ENCODE measurements around the gene LAMA5.

Gene LAMA5

DNA sequence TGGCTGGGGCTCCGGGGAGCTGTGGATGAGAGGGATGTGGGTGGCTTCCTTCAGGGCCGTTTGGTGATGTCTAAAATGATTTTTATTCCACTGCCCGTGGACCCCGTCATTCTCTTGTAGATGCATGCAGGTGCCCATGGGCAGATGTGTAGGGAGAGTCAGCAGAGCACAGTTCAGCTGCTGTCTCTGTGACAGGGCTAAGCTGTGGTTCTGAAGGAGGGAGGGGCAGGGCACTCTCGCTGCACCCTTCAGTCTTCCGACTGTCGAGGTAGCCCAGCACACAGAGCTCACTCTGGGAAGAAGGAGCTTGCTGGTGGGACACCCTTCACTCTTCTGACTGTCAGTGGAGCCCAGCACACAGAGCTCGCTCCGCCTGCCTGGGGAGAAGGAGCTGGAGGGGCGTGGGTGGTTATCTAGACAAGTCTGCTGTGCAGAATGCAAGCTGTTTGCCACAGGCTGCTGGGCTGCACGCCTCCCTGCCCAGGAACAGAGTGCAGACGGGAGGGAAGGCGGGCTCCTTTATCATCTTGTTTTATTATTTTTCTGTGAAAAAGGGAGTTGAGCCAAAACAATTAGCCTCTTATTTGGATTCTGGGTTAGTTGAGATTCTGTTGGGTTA, 92.7 kb downstream of the LAMA5 start:
- in situ Hi-C loops (cut with MboI; ENCODE audit: low sequenced_read_pairs): no loop called here

DNA sequence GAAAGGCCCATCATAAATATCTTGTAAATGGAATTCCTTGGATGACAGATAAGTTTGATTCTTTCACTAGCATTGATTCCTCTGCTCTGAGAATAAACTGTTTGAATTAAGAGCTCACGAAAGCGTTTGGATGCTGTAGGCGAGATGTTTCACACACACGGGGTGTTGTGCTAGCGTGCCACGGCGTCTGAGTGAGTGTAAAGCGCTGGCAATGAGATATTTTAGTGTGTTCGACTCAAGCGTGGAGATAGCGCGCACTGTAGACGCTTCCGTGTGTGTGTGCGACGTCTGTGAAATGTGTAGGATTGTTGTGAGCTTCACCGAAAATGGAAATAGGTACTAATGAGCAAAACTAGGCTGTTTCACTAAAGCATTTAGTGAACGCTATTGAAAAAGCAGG, 93.7 kb downstream of the LAMA5 start:
- in situ Hi-C loops (cut with MboI; ENCODE audit: low sequenced_read_pairs): no loop called here

DNA sequence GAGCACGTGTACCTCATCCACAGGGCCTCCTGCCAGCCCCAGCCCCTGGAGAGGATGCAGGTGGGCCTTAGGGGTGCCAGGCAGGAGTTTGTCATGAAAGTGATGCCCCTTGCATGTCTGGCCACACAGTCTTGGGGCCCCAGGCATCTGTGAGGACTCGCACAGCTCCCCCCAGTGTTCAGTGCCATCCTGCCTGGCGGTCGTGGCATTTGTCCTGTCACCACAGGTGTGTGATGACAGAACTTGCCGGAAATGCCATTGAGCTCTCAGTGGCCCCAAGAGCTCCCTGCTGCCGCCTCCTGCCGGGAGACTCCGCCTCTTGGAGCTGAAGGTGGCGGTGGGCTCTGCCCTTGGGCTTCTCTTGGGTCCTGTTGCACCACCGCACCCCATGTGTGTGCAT, 94.9 kb downstream of the LAMA5 start:
- in situ Hi-C loops (cut with MboI; ENCODE audit: low sequenced_read_pairs): no loop called here

DNA sequence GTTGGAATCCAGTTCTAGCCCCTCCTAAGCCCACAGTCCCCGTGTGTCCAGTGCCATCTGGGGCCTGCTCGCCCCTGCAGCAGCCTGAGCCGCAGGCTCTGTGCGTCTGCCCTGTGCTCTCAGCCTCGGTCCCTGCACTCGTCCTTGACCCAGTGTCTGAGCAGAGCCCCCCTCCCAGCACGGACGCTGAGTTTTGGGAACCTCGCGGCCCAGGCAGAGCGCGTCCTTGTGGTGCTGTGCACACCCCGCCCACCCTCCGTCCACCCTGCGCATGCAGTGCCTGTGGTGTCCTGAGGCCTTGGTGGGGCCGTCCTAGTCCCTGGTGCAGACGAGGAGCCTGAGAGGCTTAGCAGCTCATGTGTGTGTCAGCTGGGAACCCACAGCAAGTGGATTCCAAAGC, 97.2 kb downstream of the LAMA5 start:
- in situ Hi-C loops (cut with MboI; ENCODE audit: low sequenced_read_pairs): no loop called here

DNA sequence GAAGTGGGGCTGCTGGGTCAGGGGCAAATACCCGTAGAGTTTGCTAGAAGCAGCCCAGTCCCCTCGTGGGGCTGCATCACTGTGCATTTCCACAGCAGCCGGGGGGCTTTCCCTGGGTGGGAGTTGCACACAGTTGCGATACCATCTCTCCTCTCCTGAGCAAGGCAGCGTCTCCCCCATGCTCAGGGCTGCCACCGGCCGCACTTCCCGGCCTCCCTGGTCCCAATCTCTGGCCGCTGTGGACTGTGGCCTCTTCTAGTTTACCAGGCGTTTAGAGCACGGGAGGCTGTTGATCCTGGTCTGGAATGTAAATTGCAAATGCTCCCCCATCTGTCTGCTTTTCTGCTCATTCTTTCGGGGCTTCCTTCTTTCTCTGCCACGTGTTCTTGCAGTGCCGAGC, 97.7 kb downstream of the LAMA5 start:
- in situ Hi-C loops (cut with MboI; ENCODE audit: low sequenced_read_pairs): no loop called here

DNA sequence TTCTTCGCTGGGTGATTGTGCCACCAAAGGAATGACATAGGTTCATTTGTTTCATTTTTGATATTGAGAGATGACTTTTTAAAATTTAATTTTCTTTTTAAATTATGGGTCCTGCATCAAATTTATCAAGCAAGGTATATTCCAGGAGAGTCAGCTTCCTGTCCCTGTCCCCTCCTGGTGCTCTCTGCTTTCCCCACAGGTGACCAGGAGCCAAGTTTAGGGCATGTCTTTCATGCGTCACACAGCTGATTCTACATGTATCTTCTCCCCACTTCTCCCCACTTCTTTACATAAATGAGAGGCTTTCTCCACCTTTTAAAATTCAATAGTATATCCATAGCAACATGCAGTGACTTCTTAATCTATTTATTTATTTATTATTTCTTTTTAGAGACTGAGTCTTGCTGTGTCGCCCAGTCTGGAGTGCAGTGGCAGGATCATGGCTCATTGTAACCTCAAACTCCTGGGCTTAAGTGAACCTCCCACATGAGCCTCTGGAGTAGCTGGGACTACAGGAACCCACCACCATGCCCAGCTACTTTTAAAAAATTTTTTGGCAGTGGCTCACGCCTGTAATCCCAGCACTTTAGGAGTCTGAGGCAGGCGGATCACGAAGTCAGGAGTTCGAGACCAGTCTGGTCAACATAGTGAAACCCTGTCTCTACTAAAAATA, 98.7 kb downstream of the LAMA5 start:
- in situ Hi-C loops (cut with MboI; ENCODE audit: low sequenced_read_pairs): no loop called here

DNA sequence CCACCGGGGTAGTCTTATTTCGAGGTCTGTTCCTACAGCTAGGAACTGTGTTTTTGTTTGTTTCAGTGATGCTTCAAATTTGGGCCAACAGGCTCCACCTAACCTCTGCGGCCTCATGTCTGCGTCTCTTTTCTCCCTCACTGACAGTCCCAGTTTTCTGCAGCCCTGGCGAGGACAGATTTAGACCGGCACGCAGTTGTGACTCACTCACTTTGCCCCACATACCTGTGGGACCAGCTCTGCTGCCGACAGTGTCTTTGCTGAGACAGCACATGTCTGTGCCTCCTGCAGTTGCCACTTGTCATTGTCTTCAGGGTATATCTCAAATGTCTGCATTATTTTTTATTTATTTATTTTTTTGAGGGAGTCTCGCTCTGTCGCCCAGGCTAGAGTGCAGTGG, 99.6 kb downstream of the LAMA5 start:
- in situ Hi-C loops (cut with MboI; ENCODE audit: low sequenced_read_pairs): no loop called here

DNA sequence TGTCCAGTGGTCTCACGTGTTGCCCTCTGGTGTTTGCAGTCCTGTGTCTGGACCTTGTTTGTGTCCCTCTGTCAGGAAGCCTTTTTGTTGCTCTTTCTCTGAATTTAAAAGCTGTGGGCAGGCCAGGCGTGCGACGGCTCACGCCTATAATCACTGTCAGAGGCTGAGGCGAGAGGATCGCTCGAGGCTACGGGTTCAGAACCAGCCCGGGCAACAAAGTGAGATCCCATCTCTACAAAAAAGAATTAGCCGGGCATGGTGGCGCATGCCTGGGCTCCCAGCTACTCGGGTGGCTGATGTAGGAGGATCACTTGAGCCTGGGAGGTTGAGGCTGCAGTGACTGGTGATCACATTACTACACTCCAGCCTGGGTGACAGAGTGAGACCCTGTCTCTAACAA, 100.3 kb downstream of the LAMA5 start:
- in situ Hi-C loops (cut with MboI; ENCODE audit: low sequenced_read_pairs): no loop called here

DNA sequence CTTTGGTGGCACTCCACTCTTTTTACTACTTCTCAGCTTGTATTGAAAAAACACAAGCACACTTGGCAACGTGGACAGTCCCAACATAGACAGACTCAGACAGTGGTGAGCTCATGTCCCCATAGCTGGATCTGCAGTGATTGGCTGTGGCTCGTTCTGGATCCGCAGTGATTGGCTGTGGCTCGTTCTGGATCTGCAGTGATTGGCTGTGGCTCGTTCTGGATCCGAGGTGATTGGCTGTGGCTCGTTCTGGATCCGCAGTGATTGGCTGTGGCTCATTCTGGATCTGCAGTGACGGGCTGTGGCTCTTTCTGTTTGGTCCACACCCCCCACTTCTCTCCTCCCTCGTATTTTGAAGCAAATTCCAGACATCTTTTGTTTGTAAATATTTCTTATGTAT, 100.8 kb downstream of the LAMA5 start:
- in situ Hi-C loops (cut with MboI; ENCODE audit: low sequenced_read_pairs): no loop called here

DNA sequence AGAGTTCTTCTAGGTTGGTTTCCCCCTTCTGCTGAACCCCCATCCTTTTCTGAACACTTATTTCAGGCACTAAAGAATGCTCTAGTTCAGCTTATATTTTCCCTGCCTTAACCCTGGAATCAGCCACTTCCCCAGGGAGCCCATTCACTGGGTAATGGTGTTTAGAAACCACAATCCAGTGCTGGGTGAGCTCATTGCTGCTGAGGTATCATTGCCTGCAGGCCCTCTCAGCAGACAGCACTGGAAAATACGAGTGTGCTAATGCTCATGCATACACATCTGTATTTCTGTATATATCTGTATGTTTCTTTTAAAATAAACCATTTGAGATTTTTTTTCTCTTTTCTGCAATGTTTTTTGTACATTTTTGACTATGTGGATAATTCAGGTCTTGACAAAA, 101.7 kb downstream of the LAMA5 start:
- in situ Hi-C loops (cut with MboI; ENCODE audit: low sequenced_read_pairs): no loop called here

DNA sequence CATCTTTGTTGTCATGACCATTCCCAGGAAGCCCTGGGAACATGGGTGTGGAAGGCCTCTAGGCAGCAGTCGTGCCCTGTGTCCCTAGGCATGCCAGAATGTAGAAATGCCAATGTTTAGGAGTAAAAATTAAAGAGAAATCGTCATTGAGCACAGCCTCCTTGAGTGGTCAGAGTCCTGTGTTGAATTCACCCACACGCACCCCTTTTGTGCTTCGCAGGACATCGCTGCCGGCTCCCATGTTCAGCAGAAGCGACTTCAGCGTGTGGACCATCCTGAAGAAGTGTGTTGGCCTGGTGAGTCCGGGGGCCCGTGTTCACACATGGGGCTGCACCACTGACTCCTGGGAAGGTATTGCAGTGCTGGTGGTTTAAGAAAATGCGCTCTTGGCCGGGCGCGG, 103.7 kb downstream of the LAMA5 start:
- in situ Hi-C loops (cut with MboI; ENCODE audit: low sequenced_read_pairs): no loop called here

DNA sequence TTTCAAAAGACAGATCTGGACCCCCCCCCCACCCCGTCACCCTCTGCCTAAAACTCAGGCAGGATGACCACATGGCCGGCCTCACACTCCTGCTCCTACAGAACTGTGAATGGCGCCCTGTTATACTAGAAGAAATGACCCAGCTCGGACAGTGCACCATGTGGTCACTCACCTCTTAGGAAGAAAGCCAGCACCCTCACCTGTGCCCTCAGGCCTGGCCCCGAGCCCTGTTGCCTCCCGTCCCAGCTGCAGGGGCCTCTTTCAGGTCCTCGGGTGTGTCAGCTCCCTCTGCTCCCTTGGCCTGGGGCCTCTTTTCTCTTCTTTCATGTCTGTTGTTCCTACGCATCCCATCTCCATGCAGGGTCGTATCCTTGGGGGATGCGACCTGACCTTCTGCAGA, 105.0 kb downstream of the LAMA5 start:
- in situ Hi-C loops (cut with MboI; ENCODE audit: low sequenced_read_pairs): no loop called here

DNA sequence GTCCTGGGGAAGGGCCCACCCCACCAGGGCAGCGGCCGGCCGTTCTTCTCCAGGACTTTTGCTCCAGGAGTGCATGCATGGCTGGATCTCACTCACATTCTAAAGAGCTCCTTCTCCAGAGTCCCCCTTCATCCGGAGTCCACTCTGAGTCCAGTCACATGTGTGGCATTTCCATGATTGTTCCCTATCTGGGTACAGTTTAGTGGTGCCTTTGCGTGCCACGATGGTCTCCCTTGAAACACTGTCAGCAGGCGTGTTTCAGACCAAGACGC, 107.9 kb downstream of the LAMA5 start:
- in situ Hi-C loops (cut with MboI; ENCODE audit: low sequenced_read_pairs): no loop called here

Data from hTERT RPE-1 (cell line).